Cardiac fibroblast (primary cell): ENCODE results near the gene DPY19L1.
"Not testable (repeated sequence)": the region's sequence is repeated elsewhere in the genome, so short reads cannot be mapped to it uniquely, and the experiment has no call there.

ENCODE experiments used
- DNase-seq, 2 donors: peaks; one replicate each; pipeline versions ENCODE4 v3.0.0 to v3.0.0-alpha.2; 2010; ENCODE audit warnings: low read depth in 2 of 2
- H3K4me3 ChIP-seq, 2 donors: replicated peaks in 1 of 2; 1 replicate in 1 of 2; 2 replicates in 1 of 2; pipeline ENCODE4 v1.5.1; 2011; ENCODE audit warnings: low read depth in 2 of 2, low read length in 2 of 2, mild to moderate bottlenecking in 2 of 2, moderate library complexity in 1 of 2
- TF ChIP-seq, protein P1 (sequence below): IDR thresholded peaks from one replicate; pipeline ENCODE4 v1.5.1; 2011; ENCODE audit warnings: low read depth, mild to moderate bottlenecking, low read length, inconsistent platforms

Gene DPY19L1

DNA sequence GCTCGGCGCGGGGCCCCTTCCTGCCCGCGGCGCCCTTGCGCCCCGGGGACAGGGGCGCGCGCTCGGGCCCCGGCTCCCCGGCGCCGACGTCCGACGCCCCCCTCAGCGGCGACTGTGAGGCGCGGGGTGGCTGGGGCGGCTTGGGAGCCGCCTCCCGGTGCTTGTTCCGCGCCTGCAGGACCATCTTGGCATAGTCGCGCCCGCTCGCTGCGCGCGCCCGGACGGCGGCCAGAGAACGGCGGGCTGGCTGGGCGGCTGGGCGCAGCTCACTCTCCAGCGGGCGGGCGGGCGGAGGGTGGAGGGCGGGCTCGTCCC lies at the start of gene DPY19L1:
Gene DPY19L1 (minus strand): TSS at position 275 of the 315 bp plus-strand sequence. CDS start 91 bp downstream, at position 184.
- TF ChIP-seq, protein P1, sequence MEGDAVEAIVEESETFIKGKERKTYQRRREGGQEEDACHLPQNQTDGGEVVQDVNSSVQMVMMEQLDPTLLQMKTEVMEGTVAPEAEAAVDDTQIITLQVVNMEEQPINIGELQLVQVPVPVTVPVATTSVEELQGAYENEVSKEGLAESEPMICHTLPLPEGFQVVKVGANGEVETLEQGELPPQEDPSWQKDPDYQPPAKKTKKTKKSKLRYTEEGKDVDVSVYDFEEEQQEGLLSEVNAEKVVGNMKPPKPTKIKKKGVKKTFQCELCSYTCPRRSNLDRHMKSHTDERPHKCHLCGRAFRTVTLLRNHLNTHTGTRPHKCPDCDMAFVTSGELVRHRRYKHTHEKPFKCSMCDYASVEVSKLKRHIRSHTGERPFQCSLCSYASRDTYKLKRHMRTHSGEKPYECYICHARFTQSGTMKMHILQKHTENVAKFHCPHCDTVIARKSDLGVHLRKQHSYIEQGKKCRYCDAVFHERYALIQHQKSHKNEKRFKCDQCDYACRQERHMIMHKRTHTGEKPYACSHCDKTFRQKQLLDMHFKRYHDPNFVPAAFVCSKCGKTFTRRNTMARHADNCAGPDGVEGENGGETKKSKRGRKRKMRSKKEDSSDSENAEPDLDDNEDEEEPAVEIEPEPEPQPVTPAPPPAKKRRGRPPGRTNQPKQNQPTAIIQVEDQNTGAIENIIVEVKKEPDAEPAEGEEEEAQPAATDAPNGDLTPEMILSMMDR, result no peak
- H3K4me3 ChIP-seq, result peak within 1 kb of the TSS; percentile 72 to 81
- DNase-seq, result no peak

GRCh38 chr7:35079517-35079916 lies 42.2 kb upstream of the DPY19L1 start:
- not testable (repeated sequence) for H3K4me3 ChIP-seq, DNase-seq

DNA sequence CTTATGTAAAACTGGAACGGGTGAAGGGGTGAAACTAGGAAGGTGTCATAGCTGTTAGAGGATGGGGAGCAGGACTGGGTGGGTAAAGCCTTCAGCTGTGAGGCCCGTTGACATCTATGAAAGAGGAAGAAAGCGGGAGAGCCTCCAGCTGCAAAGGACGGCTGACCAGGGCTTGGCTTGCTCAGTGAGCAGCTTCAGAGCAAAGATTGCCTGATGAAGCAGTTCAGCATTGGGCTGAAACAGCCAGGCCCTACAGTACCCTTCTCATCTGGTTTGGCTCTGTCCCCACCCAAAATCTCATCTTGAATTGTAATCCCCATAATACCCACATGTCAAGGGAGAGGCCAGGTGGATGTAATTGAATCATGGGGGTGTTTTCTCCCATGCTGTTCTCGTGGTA lies 36.7 kb upstream of the DPY19L1 start:
- not testable (repeated sequence) for H3K4me3 ChIP-seq, DNase-seq

DNA sequence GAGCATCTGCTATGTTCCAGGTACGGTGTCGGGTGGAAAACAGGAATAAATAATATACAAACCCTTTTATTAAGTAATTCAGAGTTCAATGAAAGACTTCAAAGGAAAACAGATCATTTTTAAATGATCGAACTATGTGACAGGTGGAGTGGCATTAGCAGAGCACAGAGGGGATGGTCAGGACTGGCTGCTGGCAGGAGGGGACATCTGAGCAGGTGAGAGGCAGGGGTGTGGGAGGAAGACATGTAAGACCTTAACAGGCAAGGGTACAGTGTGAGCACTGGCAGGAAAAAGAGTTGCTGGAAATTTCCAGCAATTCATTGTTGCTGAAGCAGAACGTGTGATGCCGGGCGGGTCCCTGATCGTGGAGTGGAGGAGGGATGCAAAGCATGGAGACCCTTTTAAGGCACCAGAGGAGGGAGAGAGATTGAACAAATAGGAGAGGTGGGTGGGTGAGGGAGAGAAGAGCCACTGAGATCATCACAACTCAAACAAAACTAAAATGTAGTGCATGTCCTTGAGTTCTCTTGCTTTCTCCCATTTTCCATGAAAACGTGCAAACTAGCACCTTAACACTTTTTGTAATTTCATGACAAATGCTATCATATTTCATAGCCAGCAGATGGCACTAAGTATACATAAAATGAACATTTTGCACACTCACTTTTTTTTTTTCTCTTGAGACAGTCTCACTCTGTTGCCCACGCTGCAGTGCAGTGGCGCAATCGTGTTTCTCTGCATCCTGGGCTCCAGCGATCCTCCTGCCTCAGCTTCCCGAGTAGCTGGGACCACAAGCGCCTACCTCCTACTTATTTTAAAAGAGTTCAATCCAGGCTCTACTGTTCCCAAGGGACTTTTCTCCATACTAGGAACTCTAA lies 35.9 kb upstream of the DPY19L1 start:
- H3K4me3 ChIP-seq, result not testable (repeated sequence)
- peak; percentile 68 to 73 for DNase-seq

DNA sequence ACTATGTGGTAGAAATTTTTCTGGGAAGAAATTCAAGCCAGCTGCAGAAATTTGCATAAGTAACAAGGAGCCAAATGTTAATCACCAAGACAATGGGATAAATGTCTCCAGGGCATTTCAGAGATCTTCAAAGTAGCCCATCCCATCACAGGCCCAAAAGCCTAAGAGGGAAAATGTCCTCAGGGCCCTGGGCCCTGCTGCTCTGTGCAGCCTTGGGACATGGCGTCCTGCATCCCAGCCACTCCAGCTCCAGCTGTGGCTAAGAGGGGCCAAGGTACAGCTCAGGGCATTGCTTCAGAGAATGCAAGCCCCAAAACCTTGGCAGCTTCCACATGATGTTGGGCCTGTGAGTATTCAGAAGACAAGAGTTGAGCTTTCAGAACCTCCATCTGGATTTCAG lies 31.8 kb upstream of the DPY19L1 start:
- not testable (repeated sequence) for DNase-seq, H3K4me3 ChIP-seq

DNA sequence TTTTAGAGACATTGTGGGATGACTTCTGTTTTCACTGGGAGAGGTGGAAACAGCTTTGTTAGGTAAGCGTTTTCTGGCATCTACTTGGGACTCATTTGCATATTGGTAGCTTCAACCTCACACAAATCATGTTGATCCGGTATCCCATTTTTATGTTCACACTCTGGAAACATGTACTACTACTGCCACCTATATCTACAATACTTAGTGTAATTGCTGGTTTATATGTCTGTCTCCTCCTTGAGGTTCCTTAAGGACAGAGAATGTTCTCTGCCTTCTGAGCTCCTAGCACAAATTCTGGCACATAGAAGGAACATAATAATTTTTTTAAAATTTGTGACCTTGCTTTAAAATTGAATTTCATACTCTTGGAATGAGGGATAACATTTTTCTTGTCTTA lies 28.1 kb upstream of the DPY19L1 start:
- not testable (repeated sequence) for H3K4me3 ChIP-seq
- DNase-seq, result peak; percentile 10 to 14

DNA sequence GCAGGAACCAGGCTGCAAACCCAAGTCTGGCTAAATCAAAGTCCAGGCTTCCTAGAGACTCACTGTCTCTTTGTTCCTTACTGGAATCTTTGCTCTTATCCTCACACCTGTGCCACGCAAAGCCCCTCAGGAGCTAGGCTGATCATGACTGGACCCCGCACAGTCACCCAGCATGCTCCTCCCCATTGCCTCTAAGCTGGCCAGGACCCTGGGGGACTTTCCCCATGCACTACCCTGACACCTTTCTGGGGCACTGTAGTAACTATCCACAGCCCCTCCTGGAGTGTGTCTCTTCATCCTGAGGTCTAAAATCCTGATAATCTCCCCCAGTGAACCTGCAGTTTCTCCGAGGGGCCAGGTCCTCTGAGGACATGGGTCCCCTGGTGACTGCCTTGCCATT lies 21.3 kb upstream of the DPY19L1 start:
- not testable (repeated sequence) for H3K4me3 ChIP-seq

DNA sequence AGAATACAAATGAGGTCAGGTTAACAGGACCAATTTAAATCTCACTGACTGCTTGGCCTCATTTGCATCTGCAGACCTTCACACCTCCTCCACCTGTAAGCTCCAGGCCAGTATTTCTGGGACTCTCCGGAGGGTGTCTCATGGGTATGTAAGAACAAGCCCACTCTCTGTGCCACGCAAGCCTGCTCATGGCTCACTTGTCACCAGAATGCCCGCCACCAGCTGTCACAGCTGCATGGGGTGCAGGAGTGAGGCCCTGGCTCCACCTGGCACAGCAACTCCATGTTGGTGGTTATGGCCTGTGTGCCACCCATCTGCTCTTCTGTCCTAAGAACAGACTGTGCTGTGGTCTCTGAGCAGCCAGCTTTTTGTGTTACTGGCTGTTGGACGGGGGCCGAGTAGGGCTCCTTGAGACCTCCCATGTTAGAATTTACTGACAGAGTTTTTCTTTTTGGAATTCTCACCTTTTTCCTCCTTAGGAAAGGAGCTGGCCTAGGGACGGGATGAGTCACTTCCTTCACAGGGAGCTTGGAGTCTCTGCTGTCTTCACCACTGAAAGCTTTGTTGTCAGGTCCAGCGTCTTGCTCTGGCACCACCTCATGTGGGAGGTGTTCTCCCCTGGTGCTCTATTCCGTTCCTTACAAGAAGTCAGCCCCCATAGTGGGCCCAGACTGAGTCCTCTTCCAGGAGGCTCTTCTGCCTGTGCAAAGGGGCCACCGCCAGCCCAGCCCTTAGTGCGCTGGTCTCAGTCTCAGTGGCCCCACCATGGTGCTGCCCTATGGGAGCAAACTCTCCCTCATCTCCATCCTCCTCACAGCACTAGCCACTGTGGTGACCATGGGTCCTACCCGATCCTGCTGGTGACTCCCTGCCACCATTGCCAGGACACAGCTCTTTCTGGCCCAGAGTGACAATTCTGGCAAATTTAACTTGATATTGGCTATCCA lies 20.5 kb upstream of the DPY19L1 start:
- peak; percentile 17 to 40 for DNase-seq
- H3K4me3 ChIP-seq, result not testable (repeated sequence)

More for the DNA sequence above, 21.3 kb upstream of the DPY19L1 start:
- DNase-seq, result not testable (repeated sequence)

DNA sequence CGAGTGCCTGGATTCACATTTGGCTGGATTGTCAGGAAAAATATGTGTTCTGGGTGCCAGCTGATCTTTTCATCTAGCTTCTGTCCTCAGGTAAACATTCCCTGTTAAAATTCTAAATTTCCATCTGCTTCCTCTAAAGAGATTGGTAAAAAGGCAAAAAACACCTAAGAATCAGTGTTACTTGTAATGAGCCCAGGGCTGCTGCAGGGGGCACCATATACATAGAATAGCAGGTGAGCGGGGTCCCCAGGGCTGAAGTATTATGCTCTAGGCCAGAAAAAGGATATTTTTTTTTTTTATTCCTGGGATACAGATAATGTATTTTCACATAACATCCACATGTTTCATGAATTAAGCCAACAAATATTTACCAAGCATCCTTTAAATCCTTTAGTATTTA lies 18.4 kb upstream of the DPY19L1 start:
- not testable (repeated sequence) for H3K4me3 ChIP-seq, DNase-seq
- TF ChIP-seq, protein P1, result peak; percentile 24

GRCh38 chr7:35053488-35054175 lies 16.3 kb upstream of the DPY19L1 start:
- peak; percentile 52 to 55 for DNase-seq

DNA sequence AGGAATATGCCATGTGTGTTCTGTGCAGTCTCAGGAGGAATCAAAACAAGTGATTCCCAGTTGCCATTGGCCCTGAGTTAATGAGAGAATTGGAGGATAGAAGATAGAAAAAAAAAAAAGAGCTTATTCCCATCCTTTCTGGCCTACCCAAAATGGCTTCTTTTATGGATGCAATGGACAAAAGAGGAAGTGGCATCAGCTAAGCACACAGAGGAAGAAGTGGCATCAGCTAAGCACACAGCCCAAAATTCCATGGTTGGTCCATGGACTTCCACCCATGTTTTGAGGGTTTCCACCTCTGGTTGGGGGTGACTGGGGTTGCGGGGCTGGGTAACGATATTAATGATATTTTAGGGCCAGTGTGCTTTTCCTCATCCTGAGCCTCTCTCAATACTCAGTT lies 11.1 kb upstream of the DPY19L1 start:
- DNase-seq, H3K4me3 ChIP-seq: not testable (repeated sequence)

More at GRCh38 chr7:35053488-35054175, 16.3 kb upstream of the DPY19L1 start:
- H3K4me3 ChIP-seq, result not testable (repeated sequence)

GRCh38 chr7:35047912-35048305 lies 10.6 kb upstream of the DPY19L1 start:
- H3K4me3 ChIP-seq, result not testable (repeated sequence)
- DNase-seq, result peak; percentile 25 to 36

DNA sequence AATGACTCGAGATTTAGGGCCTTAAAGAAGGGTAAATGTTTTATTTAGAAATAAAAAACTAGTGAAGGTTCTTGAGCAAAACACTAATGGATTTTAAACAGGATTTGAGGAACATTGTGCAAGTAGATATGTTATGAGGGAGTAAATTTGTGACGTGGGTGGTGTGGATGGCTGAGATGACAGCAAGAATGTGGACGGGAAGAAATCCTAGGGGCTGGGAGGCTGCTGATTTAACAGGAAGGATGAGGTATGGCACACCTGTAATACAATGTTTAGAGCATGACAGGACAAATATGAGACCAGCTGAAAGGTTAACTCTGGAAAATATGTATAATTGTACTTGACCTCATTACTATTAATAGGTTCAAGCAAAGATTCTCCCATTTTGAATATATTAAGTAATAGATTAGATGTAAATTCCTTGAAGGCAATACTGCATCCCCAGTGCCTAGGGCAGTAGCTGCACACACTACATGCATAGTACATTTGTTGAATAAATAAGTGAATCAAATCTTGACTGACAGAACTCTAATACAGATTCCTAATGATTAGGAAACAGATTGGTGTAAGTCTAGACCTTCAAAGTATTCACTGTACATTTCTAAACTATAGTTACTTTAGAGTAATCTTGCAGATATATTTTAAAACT lies 10.1 kb upstream of the DPY19L1 start:
- H3K4me3 ChIP-seq, DNase-seq: not testable (repeated sequence)

- DNase-seq, H3K4me3 ChIP-seq: not testable (repeated sequence)
These were observed 6.0 kb upstream of the DPY19L1 start for GRCh38 chr7:35043301-35043700.
